CD4-positive, alpha-beta T cell treated with Interferon alpha-2 for 1 hour (primary cell): ENCODE data around the gene LRRN4.

ENCODE experiments used
- DNase-seq, 2 donors: peaks; one replicate each; pipeline ENCODE4 v3.0.0-alpha.2; 2020 to 2022

Gene LRRN4

DNA sequence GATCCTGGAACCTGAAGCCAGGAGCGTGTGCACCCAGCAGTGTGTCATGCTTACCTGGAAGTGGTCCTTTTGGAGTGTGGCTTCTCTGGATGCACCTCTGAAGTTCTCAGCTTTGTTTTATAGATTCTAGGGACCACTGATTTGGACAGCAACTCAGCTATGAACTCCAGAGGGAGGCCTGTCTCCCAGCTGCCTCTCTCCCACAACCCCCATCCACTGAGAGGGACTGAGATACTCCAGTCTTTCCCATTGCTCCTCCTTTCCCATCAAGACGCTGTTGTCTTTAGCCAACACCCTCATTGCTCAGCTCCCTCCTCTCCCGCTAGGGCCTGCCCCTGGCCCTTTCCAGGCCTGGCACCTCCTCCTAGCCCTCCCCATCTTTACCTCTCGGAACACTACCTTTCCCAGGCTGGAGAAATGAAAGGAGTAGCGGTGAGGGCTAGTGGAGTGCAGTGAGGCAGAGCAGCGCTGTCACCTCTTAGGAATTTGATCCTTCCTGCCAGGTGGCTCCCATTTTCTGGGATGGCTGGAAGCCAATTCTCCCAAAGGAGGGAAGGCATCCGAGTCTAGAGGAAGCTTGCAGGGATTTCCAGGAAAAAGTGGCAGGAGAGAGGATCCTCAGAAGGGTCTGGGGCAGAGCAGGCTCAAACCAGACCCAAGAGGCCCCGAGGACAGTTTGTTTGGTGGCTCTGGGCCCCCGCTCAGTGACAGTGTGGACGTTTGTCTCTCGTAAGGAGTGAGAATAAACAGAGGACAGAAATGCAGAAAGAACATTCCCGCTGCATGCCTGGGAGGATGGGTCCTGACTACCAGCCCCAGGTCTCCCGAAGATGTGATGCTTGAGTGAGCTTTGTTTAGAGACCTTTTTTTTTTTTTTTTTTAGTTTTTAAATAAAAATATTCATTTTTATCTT lies at the start of gene LRRN4:
Gene LRRN4 (minus strand): TSS at position 285 of the 913 bp plus-strand sequence. CDS start 1,261 bp downstream, outside the sequence.
- DNase-seq, result no peak

- no peak for DNase-seq
Observed at GRCh38 chr20:6103301-6103700, 49.4 kb upstream of the LRRN4 start.

GRCh38 chr20:6101346-6101745 lies 47.5 kb upstream of the LRRN4 start:
- no peak for DNase-seq

GRCh38 chr20:6100246-6100645 lies 46.4 kb upstream of the LRRN4 start:
- DNase-seq, result no peak

GRCh38 chr20:6099819-6100218 lies 46.0 kb upstream of the LRRN4 start:
- DNase-seq, result no peak

- no peak for DNase-seq
Observed at GRCh38 chr20:6095409-6095808, 41.5 kb upstream of the LRRN4 start.

DNA sequence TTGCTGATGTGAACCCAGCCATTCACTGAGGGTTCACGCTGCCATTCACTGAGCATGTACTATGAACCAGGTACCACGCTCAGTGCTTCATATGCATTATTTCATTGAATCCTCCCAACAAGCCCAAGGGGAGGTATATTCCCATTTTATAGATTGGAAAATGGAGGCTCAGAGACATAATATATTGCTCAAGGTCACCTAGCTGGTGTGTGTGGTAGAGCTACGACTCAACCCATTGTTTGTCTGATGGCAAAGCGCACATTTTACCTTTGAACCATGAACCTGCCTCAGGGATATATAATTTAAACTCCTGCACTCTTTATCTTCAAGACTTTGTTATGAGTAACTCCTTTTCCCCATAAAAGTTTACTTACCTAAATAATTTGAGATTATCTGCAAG lies 40.7 kb upstream of the LRRN4 start:
- DNase-seq, result no peak

DNA sequence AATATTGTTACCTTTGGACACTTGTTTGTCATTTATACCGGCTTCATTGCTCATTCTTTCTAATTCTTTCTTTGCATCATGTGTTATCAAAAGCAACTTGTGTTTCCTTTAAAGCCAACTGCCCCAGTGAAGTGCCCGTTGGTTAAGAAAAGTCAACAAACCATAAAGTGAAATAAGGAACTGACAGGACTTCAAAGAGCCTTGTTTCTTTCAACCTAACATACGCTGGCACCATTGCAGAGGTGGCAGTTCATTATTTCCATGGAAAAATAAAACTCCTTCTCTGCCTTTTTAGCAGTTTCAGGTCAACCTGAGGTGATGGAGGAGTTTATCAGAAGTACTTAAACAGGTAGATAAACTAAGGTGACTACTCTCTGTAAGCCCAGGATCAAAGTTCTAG lies 40.2 kb upstream of the LRRN4 start:
- DNase-seq, result no peak

DNA sequence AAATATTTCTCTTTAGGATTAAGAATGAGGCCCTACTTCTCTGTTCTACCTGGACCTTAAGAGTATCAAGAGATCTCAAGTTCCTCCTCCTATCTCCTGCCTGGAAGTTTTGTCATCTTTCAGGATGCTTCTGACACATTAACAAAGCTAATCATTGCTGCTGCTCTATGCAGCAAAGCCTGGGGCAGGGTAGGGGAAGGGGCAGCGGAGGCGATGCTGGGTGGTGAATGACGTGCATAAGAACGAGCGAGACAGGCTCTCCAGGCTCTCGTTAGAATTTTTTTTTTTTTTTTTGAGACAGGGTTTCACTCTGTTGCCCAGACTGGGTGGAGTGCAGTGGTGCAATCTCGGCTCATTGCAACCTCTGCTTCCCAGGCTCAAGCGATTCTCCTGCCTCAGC lies 37.8 kb upstream of the LRRN4 start:
- DNase-seq, result no peak

DNA sequence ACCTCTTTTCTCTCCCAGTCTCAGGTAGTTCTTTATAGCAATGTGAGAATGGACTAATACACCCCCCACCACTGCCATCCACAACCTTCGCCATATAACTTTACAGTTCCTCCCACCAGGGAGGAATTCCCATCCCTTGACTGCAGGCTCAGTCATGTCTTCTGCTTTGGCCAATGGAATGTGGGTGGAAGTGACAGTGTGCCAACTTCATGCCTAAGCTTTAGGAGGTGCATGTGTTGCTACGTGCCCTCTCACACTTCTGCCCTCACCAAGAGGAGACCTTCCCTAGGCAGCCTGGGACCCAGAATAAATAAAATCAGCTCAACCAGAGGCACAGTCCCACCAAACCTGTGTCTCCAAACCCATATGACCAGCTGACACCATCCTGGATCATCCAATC lies 33.0 kb upstream of the LRRN4 start:
- DNase-seq, result no peak

DNA sequence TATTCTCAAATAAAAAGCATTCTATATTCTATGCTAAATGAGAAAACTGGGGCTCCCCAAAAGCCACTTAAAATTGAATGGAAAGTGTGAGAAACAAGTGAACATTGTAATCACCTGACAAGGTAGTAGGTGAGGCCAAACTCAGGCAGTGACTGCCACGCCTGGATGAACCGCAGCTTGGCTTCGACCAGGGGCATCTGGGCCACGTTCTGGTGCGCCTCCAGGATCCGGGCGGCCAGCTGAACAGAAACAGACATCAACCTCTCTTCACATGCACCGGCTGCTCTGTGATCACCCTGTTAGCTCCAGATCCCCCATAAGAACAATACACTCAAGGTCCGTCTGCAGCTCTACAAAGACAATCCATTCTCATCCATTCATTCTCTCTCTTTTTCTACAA lies 30.1 kb upstream of the LRRN4 start:
- no peak for DNase-seq

DNA sequence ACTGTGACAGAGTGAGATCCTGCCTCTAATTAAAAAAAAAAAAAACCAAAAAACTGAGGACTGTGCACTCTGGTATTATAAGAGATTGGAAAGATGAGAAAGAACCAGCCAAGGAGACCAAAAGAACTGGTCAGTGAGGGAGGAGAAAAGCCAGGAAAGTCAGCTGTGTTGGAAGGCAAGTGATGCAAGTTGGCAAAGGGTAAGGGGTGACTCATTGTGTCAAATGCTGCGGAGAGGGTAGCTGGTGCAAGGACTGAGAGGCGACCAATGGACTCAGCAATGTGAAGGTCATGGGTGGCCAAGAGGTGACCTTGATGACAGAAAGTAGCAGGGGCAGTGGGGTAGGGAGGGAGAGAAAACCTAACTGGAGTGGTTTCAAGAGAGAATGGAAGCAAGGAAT lies 27.4 kb upstream of the LRRN4 start:
- DNase-seq, result no peak

- DNase-seq, result no peak
Observed at GRCh38 chr20:6079016-6079415, 25.2 kb upstream of the LRRN4 start.

DNA sequence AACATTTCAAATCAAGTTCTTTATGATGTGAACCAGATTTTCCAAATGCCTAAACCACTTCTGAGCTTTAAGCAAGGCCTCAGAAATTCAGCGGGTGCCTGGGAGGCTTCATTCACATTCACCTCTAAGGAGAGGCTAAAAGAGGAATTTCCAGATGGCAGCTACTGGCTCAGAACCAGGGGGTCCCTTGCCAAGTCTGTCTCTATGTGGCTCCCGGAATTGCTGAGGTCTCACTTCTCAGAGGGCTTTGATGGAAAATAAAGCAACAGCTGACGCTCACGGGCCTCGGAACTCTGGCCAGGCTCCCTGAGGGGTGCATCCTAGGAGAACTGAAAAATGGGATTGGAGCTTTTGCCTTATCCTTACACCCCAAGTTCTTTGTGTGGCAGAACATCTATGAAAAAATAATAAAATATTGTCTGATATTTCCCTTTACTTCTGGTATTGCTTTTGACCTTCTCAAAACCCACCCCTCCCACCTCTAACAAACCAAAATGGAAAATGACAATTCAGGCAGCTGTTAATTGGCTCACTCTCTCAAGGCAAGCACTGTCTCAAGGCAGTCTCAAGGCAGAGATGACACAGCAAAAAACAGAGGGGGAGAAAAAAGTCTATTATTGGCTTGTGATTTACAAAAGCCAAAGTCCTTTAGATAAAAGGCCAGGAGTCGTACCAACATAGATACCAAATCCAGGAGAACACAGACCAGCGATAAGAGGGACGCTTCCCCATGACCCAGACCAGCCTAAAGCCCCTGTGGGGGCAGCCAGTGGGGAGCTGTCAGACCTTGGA lies 21.8 kb upstream of the LRRN4 start:
- DNase-seq, result no peak

- no peak for DNase-seq
Observed at GRCh38 chr20:6074784-6075183, 20.9 kb upstream of the LRRN4 start.

GRCh38 chr20:6074145-6074561 lies 20.3 kb upstream of the LRRN4 start:
- DNase-seq, result peak in 1 of 2 donors; percentile 12

GRCh38 chr20:6070829-6071695 lies 17.2 kb upstream of the LRRN4 start:
- no peak for DNase-seq

- no peak for DNase-seq
Observed at GRCh38 chr20:6069669-6070068, 15.8 kb upstream of the LRRN4 start.

DNA sequence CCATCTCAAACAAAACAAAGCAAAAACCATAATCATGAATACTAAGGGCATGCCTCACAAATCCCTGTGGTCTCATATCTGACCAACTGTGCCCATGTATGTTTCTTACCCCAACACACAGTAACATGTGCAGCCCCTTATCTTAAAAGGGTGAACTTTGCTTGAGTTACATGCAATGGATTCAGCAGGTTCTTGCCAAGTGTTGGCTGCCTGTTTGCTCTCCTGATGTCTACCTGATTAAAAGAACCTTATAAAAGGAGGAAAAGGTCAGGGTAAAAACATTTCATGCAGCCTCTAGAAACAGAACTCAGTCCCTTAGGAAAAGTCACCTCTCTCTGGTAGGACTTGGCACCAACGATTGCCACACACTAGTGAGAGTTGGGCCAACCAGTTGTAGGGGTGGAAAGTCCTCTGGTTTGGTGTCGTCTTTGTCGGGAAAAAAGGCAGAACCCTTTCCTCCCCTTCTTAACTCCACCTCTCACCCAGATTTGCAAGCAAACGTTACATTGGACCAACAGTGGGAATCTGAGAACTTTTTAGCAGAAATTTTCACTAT lies 14.0 kb upstream of the LRRN4 start:
- no peak for DNase-seq

DNA sequence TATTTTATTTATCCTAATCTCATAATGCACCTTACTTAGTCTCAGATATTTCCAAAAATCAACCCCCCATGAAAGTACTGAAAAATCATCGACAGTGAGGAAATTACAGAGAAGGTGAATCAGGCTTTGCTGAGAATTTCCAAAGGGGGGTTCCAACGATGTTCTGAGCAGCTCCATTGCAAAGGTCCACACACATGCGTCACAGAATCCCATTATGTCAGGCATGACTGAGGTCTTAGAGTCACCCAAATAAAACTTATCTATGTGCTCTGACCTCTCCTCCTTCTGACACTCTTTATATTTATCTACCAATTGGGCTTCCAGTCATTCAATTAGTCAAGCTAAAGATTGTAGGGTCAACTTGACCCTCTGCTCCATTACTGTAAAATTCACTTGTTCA lies 12.7 kb upstream of the LRRN4 start:
- DNase-seq, result no peak

DNA sequence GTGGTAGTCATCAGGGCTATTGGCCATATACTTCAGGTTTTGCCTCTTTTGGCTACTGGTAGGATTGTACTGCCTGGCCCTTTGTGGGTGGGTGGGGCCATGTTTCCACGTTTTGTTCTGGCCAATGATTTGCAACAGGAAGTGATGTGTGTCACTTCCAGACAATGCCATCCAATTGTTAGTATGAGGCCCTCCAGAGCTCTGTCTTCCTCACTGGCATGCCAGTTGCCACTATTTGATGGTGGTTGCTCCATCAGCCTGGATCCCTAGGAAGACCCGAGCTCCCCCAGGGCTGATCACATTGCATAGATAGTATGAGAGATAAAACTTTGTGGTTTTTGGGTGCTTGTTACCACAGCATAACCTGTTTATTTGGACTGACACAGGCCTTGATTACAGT lies 7.7 kb upstream of the LRRN4 start:
- DNase-seq, result no peak

DNA sequence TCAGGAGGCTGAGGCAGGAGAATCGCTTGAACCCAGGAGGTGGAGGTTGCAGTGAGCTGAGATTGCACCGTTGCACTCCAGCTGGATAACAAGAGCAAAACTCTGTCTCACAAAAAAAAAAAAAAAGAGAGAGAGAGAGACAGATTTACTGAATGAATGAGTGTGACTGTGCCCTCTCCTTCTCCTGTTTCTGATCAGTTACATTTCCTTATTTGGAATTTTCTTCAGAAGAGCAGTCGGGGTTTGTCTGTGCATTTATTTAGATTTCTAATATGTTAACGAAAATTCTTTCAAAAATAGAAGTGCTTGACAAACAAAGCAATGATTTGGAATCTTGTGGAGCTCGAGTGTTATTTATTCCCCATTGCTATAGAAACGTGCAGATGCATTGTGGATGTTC lies 6.4 kb upstream of the LRRN4 start:
- DNase-seq, result no peak
